Liver (tissue), 3 donors: Measurements from ENCODE around the gene NBPF4.

Source experiments
- CTCF ChIP-seq: fragments of 150-350 bp; IDR thresholded peaks from 2 replicates; pipeline ENCODE4 v1.5.1; 2017; ENCODE audit warnings: improper control_type of control experiment, low read depth, low read length; ENCODE audit not compliant: missing input control
- EGR1 ChIP-seq, 2 donors: IDR thresholded peaks; 2 replicates each; pipeline ENCODE4 v1.6.1; 2016 to 2018; ENCODE audit warnings: antibody characterized with exemption in 2 of 2, low read depth in 2 of 2
- GABPA ChIP-seq, 2 donors: IDR thresholded peaks in 1 of 2; conservative IDR thresholded peaks in 1 of 2; 2 replicates each; pipeline ENCODE4 v1.6.1; 2016; ENCODE audit warnings: antibody characterized with exemption in 2 of 2, mild to moderate bottlenecking in 1 of 2, moderate library complexity in 1 of 2
- JUND ChIP-seq, 2 donors: IDR thresholded peaks; 2 replicates each; pipeline ENCODE4 v1.6.1; 2016; ENCODE audit warnings: antibody characterized with exemption in 2 of 2
- RAD21 ChIP-seq, 2 donors: IDR thresholded peaks; 2 replicates each; pipeline ENCODE4 v1.6.1; 2016; ENCODE audit warnings: antibody characterized with exemption in 2 of 2, mild to moderate bottlenecking in 2 of 2
- REST ChIP-seq: IDR thresholded peaks from 2 replicates; pipeline ENCODE4 v1.6.1; 2016; ENCODE audit warnings: antibody characterized with exemption, mild to moderate bottlenecking
- SP1 ChIP-seq: IDR thresholded peaks from 2 replicates; pipeline ENCODE4 v1.6.1; 2018; ENCODE audit warnings: antibody characterized with exemption, mild to moderate bottlenecking
- TAF1 ChIP-seq: conservative IDR thresholded peaks from 2 replicates; pipeline ENCODE4 v1.6.1; 2016; ENCODE audit warnings: antibody characterized with exemption, mild to moderate bottlenecking
- YY1 ChIP-seq: IDR thresholded peaks from 2 replicates; pipeline ENCODE4 v1.6.1; 2016; ENCODE audit warnings: antibody characterized with exemption, mild to moderate bottlenecking
- ZBTB33 ChIP-seq: IDR thresholded peaks from 2 replicates; pipeline ENCODE4 v1.6.1; 2016; ENCODE audit warnings: antibody characterized with exemption
- TF ChIP-seq, protein P1 (sequence below): IDR thresholded peaks from 2 replicates; pipeline ENCODE4 v1.6.1; 2016; ENCODE audit warnings: antibody characterized with exemption
- donor health status: healthy.
- donor health status: healthy.

DNA sequence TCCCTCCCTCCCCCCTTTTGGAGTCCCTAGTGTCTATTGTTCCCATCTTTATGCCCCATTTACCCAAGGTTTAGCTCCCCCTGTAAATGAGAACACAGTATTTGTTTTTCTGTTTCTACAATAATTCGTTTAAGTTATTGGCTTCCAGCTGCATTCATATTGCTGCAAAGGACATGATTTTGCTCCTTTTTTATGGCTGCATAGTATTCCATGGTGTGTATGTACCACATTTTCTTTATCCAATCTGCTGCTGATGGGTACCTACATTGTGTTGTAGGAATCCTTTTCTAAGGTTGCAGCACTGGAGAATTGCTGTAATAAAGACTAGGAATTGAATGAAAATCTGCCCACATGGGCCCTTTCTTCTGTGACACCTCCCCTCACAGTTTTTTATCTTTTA, 50.5 kb downstream of the NBPF4 start:
- TF ChIP-seq RAD21 (IDR thresholded peaks at IDR 0.05) = no peak
- TF ChIP-seq, protein P1, sequence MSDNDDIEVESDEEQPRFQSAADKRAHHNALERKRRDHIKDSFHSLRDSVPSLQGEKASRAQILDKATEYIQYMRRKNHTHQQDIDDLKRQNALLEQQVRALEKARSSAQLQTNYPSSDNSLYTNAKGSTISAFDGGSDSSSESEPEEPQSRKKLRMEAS = no peak
- no peak for TF ChIP-seq CTCF
- TF ChIP-seq TAF1 = no peak
- no peak for TF ChIP-seq ZBTB33
- no peak for TF ChIP-seq EGR1 (IDR thresholded peaks at IDR 0.05; ENCODE audit: low read depth in 2 of 2)
- no peak for TF ChIP-seq JUND (IDR thresholded peaks at IDR 0.05)
- no peak for TF ChIP-seq REST
- no peak for TF ChIP-seq GABPA (IDR thresholded peaks at IDR 0.05 in 1 of 2, conservative IDR thresholded peaks at IDR 0.05 in 1 of 2)
- TF ChIP-seq SP1 = no peak
- no peak for TF ChIP-seq YY1
